Natural killer cell treated with Interleukin-12 subunit alpha and Interleukin-12 subunit beta and Interleukin-15 and Interleukin-18, amount 100 ng/mL, for 72 hours (primary cell): ENCODE data around the gene CST2. TPM values are rescaled to one million over a fixed set of nuclear protein-coding genes. Genes with fewer than 3 reads are reported as not detected.
"Not testable (repeated sequence)": the region's sequence is repeated elsewhere in the genome, so short reads cannot be mapped to it uniquely, and the experiment has no call there.

ENCODE experiments used
- ATAC-seq, 2 donors: fragments of 150-1000 bp; cut with Tn5 transposase in 1 of 2; sonication (Bioruptor Pico), chemical (Tn5 transposase) in 1 of 2; 2 replicates each; pipeline ENCODE4 v1.10.0; 2021
- DNase-seq: peaks from one replicate; pipeline ENCODE4 v3.0.0; 2022; ENCODE audit warnings: low spot score
- H3K27ac Mint-ChIP-seq, 2 donors: 1 replicate in 1 of 2; 2 replicates in 1 of 2; pipeline ENCODE4 v1.8.0; 2022; ENCODE audit warnings: mixed read lengths in 2 of 2, mild to moderate bottlenecking in 1 of 2, moderate library complexity in 1 of 2
- H3K27me3 Mint-ChIP-seq, 2 donors: 1 replicate in 1 of 2; 2 replicates in 1 of 2; pipeline ENCODE4 v1.8.0; 2022; ENCODE audit warnings: mixed read lengths in 2 of 2
- H3K36me3 Mint-ChIP-seq: one replicate; pipeline ENCODE4 v1.8.0; 2022; ENCODE audit warnings: mixed read lengths
- H3K4me1 Mint-ChIP-seq, 2 donors: 1 replicate in 1 of 2; 2 replicates in 1 of 2; pipeline ENCODE4 v1.8.0; 2022; ENCODE audit warnings: low read depth in 2 of 2, mixed read lengths in 2 of 2, mild to moderate bottlenecking in 1 of 2
- H3K4me3 Mint-ChIP-seq: one replicate; pipeline ENCODE4 v1.8.0; 2022; ENCODE audit warnings: mixed read lengths
- H3K9me3 Mint-ChIP-seq: 2 replicates; pipeline ENCODE4 v1.8.0; 2022; ENCODE audit warnings: mixed read lengths
- total RNA-seq, 2 donors: library from RNA; stranded (reverse); gene quantifications; one replicate each; pipeline ENCODE4 v1.2.3, GENCODE V29; 2022

CST2 gene
- total RNA-seq, 2 donors from 2014 or later, result not detected

GRCh38 chr20:23783447-23783846, 43.1 kb downstream of the CST2 start:
- Mint-ChIP-seq H3K4me3 (no peak overlapping the region), H3K4me1 (no peaks in the 10 kb centered on the region), H3K9me3 (no peaks in the 10 kb centered on the region), H3K36me3 (no peaks in the 10 kb centered on the region), H3K27me3 (peaks cover 0 to 10% of the 10 kb centered on the region in 2 donors), H3K27ac (no peak overlapping the region)
- no peak for DNase-seq
- ATAC-seq, result no peak

GRCh38 chr20:23782366-23782983, 44.1 kb downstream of the CST2 start:
- Mint-ChIP-seq H3K27ac (no peak overlapping the region), H3K4me3 (no peak overlapping the region), H3K27me3 (peaks cover 0 to 10% of the 10 kb centered on the region in 2 donors), H3K4me1 (no peaks in the 10 kb centered on the region), H3K9me3 (no peaks in the 10 kb centered on the region), H3K36me3 (no peaks in the 10 kb centered on the region)
- no peak for ATAC-seq
- no peak for DNase-seq

GRCh38 chr20:23778676-23779075, 47.9 kb downstream of the CST2 start:
- not testable (repeated sequence) for H3K36me3 Mint-ChIP-seq, H3K4me3 Mint-ChIP-seq, H3K9me3 Mint-ChIP-seq, DNase-seq, ATAC-seq, H3K4me1 Mint-ChIP-seq, H3K27ac Mint-ChIP-seq
- H3K27me3 Mint-ChIP-seq, result peaks cover 10 to 16% of the 10 kb centered on the region in 2 donors

- ATAC-seq, result not testable (repeated sequence)
- peaks cover 15 to 20% of the 10 kb centered on the region in 2 donors for H3K27me3 Mint-ChIP-seq
These were observed 49.1 kb downstream of the CST2 start for GRCh38 chr20:23777380-23777779.

GRCh38 chr20:23776067-23776771, 50.3 kb downstream of the CST2 start:
- DNase-seq, result no peak
- H3K4me3 Mint-ChIP-seq, result no peak overlapping the region
- no peak overlapping the region for H3K27ac Mint-ChIP-seq
- H3K36me3 Mint-ChIP-seq, result no peaks in the 10 kb centered on the region
- H3K27me3 Mint-ChIP-seq, result peaks cover 15 to 20% of the 10 kb centered on the region in 2 donors
- no peaks in the 10 kb centered on the region for H3K9me3 Mint-ChIP-seq
- H3K4me1 Mint-ChIP-seq, result no peaks in the 10 kb centered on the region
- ATAC-seq, result no peak

More at GRCh38 chr20:23777380-23777779, 49.1 kb downstream of the CST2 start:
- not testable (repeated sequence) for H3K4me3 Mint-ChIP-seq, H3K4me1 Mint-ChIP-seq, DNase-seq, H3K9me3 Mint-ChIP-seq, H3K27ac Mint-ChIP-seq, H3K36me3 Mint-ChIP-seq

GRCh38 chr20:23774081-23774480, 52.4 kb downstream of the CST2 start:
- H3K27me3 Mint-ChIP-seq, result peaks cover 13 to 15% of the 10 kb centered on the region in 2 donors
- no peaks in the 10 kb centered on the region for H3K9me3 Mint-ChIP-seq
- H3K4me3 Mint-ChIP-seq, result no peak overlapping the region
- H3K36me3 Mint-ChIP-seq, result no peaks in the 10 kb centered on the region
- ATAC-seq (no peak), DNase-seq (no peak)
- no peak overlapping the region for H3K27ac Mint-ChIP-seq
- no peaks in the 10 kb centered on the region for H3K4me1 Mint-ChIP-seq

Other genes with a start within 250 kb of the CST2 start
- not detected for gene CST9, start 220.8 kb downstream of the CST2 start, total RNA-seq
- gene CST3, start 188.8 kb downstream of the CST2 start, total RNA-seq, result 10 to 100 TPM in 1 of 2 donors, 1 to 10 TPM in 1; 5.4 to 16.6 TPM
- gene CST4, start 137.7 kb downstream of the CST2 start, total RNA-seq, result not detected
- not detected for gene CST1, start 75.8 kb downstream of the CST2 start, total RNA-seq
- gene CST5, start 53.0 kb upstream of the CST2 start, total RNA-seq, result not detected
- not detected for gene GGTLC1, start 162.1 kb upstream of the CST2 start, total RNA-seq